A673 (cell line): ENCODE results near the gene MAPK9.

Source experiments
- CTCF ChIP-seq: fragments of 300-800, 200-600 bp; sonication (generic); conservative IDR thresholded peaks from 2 replicates; pipeline ENCODE4 v1.5.1; 2017; ENCODE audit warnings: low read depth, mild to moderate bottlenecking, antibody characterized with exemption, low read length, moderate library complexity, mixed read lengths
- EZH2 ChIP-seq: fragments of 200-600 bp; sonication (generic); IDR thresholded peaks from 2 replicates; pipeline ENCODE4 v1.6.1; 2017; ENCODE audit warnings: borderline replicate concordance, low read depth, mild to moderate bottlenecking, mixed read lengths, antibody characterized with exemption, low read length; ENCODE audit not compliant: poor library complexity, severe bottlenecking

- TF ChIP-seq EZH2 (no peak), CTCF (no peak)
Measured at GRCh38 chr5:180198208-180198607, 93.7 kb downstream of the MAPK9 start.
